NCI-H1930 (cell line): ENCODE results near the gene UGT1A1.

ENCODE experiments used
- DNase-seq, 2 experiments: peaks; one replicate each; lab custom pipeline; 2025; lab: John Stamatoyannopoulos, UW

The UGT1A1 gene

GRCh38 chr2:233798335-233799086 is 38.4 kb downstream of the UGT1A1 start:
- DNase-seq, result no peak

DNA sequence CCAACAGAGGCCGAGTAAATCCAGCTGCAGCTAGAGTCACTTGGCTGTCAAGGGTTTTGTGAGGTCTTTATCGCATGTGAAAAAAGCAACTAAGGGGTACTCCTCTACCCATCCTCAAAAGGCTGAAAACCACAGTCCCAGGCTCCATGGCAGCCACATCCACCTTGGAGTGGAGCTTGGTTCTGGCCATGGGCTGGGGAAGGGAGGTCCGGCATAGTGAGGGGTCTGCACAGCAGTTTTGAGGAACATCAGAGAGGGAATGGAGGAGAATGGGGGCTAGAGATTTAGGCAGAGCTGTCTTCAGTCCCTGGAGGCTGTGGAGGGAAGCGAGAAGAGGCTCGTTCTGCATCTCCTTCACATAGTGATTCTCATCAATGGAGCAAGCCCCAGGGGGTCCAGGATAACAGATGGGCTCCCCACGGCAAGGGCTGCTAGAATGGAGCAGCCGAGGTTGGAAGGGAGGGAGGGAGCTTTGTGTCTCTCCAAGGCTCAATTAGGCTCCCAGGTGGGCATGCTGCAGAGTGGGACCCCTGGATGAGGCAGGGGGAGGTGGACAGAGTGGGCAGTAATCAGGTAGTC is 39.1 kb downstream of the UGT1A1 start:
- DNase-seq, result no peak

GRCh38 chr2:233799716-233800115 is 39.6 kb downstream of the UGT1A1 start:
- no peak for DNase-seq

DNA sequence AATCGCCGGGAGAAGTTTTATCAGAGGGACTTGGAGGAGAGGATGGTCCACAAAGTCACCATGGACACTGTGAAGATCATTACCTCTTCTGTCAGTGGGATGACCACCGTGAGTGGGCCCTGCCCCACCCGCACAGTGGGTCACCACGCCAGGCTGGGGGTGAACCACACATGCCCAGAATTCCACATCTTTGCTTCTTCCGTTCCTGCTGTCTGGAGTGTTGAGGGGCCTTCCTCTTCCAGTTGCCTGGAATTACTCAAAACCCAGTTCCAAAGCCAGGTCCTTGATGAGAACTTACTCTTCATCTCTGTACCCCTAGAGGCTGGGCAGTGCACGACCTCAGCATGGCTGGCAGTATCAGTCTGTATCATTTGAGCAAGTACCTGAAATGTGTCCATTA is 40.1 kb downstream of the UGT1A1 start:
- no peak for DNase-seq

- DNase-seq, result no peak
Observed at GRCh38 chr2:233801357-233802131, 41.5 kb downstream of the UGT1A1 start.

- DNase-seq, result no peak
Observed at GRCh38 chr2:233802132-233802815, 42.2 kb downstream of the UGT1A1 start.

DNA sequence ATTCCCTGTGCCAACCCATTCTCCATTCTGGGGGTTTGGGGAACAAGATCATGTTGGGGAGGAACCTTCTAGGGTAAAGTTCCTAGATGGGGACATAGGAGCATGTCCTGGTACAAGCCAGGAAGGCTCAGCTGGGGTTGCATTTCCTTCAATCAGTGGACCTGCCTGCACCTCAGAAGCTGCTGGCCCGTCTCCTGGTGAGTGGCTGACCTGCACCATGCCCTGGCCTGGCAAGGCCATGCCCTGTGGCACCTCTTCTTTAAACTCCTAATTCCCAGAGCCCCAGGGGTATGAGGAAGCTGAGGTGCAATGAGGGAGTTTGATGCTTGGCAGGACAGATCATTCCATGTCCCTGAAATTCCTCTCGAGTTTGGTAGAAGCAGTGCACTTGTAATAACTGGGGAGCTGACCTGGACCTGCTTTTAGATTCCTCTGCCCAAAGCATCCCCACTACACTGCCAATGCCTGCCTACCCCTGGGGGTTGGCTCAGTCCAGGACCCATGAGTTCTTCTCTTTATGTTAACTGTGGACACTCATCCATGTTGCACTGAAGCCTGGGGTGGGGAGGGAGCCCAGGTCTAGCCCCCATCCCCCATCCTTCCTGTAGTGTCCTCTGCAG is 43.3 kb downstream of the UGT1A1 start:
- no peak for DNase-seq

DNA sequence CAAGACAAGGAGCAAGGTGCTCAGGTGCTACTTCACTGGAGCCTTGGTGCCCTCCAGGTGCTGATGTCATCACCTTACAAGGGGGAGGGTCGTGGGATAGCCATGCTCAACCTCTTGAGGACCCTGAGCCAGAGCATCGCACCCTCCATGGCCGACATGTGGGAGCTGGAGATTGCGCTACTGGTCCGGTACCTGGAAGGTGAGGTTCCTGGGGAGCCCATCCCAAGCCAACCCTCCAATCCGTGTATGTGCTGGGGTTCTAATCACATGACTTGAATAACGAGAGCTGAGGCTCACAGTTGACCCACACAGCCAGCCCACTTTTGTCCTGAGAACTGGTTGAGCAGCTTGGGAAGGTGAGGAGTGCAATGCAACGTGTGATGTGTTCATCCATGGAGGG is 43.9 kb downstream of the UGT1A1 start:
- no peak for DNase-seq

DNA sequence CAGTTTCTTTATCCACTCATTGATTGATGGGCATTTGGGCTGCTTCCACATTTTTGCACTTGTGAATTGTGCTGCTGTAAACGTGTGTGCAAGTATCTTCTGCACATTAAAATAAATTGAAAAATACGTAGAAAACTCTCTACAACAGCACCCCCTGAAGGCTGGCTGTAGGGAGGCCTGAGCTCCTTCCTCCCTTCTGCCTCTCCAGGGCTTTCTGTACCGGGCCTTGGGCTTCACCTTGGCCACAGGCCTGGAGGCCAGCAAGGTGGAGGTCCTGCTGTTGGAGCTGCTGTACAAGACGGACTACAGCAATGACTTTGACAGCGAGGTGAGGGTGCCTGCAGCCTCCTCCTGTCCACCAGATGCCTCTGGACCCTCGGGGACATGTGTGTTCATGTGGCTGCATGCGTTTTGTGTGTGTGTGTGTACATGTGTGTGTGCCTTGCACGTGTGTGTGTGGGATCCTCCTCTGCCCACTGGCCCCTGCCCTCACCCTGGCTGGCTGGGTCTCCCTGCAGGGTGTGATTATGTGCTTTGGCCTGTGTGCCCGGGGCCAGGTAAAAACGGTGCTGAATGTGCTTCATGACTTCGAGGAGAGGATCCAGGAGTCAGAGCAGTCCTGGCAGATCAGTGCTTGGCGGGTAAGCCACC is 47.3 kb downstream of the UGT1A1 start:
- DNase-seq, result no peak

DNA sequence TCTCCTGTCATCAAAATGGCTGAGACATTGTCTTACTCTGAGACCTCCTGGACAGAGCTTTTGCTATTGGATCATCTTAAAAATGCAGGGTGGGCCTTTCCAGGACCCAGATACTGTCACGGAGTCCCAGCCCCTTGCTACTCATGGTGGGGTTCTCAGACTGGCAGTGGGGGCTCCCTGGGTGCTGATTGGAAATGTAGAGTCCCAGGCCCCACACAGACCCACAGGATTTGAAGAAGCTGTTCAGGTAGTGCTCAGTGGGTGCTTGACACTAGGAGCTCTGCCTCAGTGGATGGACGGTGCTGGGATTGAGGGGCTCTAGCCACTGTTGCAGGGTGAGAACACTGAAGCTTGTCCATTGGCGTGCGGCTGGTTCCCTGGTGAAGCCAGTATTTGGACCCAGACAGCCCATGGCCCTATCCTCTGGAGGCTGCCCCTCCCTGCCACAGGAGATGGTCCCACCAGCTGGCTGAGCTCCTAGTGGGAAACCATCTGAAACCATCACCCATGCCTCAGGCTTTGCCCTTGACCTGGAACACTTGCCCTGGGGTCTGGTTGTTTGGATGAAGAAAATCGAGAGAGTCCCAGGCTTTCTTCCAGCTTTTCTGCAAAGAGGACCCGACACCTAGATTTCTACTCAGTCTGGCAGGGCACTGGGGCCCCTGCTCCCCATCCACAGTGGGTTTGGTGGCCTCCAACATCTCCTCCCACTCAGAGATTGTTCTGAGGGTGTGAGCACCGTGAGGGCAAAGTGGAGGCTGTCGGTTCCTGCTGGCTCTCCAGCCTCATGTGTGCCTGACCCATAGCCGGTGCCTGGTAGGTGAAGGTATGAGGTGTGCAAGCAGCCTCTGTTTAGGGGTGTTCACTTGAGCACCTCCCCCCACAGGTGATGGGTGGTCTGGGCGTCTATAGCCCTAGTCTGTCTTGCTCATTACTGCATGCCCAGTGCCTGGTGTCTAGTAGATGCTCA is 48.2 kb downstream of the UGT1A1 start:
- DNase-seq, result no peak

GRCh38 chr2:233810385-233810784 is 50.3 kb downstream of the UGT1A1 start:
- no peak for DNase-seq

- DNase-seq, result no peak
Observed at GRCh38 chr2:233811087-233811486, 51.0 kb downstream of the UGT1A1 start.

DNA sequence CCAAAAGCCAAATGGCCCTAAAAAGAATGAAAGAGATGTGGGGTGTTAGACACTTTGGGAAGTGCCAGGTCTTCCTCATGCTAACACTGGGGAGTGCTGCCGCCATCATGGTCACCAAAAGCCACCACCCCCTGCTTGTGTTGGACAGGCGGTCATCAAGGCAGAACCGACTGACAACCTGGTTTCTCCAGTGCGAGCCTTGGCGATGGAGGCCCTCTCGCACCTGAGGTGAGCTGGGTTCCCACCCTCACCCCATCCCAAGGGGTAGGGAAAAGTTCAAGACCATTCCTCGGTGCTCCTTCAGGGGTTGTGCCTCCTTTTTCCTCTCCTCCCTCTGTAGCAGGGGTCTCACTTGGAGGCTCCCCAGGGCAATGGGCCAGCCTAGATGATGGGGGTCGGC is 51.7 kb downstream of the UGT1A1 start:
- no peak for DNase-seq

DNA sequence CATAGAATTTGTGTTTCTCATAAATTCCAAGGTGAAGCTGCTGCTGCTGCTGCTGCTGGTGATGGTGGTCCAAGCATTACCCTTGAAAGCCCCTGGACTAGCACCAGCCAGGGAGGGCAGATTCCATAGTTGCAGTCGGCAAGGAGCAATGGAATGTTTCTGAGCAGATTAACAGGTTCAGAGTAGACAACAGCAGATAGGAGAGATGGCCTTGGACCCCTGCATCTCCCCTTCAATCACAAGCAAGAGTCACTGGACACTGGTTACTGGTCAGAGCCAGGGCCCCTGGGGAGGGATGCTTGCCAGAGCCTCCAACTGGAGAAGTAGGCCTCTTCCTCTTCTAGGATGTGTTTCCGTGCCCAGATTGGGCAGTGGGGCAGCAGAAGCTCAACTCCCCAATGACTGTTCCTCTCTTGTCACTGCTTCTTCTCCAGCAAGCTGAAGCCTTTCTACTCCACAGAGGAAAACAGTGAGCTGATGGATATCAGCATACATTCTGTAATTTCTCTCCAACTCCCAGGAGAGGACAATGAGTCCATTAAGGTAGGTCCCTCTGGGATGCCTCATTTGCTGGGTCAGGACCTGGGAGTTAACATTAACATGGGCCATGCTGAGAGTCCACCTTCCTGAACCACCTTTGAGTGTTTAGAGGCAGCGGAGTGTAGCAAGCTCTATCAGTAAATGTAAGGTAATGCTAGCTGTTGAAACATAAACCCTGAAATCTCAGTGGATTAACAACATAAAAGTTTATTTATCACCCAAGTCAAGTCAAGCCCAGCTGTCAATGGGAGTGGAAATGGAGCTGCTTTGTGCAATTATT is 53.4 kb downstream of the UGT1A1 start:
- DNase-seq, result no peak

DNA sequence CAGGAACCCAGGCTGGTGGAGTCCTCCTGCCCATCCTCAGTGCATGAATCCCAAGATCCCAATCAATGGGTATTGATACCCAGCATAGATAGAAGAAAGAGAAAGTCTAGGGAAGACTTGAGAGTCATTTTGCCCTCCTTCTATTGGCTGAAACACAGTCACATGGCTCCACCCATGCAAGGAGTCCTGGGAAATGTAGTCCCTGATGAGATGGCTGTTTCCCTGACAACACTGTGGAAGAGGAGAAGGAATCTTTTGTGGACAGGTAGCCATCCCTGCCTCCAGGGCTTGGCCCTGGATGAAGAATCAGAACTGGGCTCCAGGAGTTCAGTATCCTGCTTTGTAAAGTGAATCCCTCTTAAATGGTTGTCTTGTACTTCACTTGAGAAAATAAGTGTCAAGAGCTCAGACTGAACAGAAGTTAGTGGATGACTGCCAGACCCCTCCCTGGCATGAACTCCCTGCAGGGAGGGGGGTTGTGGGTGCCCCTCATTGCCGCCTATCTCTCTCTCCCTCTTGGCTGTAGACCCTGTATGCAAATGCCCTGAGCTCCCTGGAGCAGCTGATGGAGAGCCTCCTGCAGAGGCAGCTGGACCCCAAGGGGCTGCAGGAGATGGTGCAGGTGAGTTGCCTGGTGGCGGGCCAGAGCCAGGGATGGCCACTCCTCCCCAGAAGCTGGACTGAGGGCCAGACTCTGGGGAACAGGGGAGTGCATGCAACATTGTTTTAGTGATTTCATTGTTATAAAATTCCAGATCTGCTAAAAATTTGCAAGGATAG is 54.2 kb downstream of the UGT1A1 start:
- no peak for DNase-seq

DNA sequence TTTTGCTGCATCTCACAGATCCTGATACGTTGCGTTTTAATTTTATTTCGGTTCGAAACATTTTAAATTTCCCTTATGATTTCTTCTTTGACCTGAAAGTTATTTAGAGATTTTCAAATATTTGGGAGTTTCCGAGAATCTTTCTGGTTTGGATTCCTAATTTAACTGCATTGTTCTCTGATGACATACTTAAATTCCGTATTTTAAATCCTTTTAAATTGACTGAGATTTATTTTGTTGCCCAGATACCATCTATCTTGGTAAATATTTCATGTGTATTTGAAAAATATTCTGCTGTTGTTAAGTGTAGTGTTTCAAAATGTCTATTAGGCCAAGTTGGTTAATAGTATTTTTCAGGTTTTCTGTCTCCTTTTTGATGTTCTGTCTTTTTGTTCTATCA is 55.8 kb downstream of the UGT1A1 start:
- DNase-seq, result no peak

GRCh38 chr2:233816334-233816733 is 56.3 kb downstream of the UGT1A1 start:
- DNase-seq, result no peak

DNA sequence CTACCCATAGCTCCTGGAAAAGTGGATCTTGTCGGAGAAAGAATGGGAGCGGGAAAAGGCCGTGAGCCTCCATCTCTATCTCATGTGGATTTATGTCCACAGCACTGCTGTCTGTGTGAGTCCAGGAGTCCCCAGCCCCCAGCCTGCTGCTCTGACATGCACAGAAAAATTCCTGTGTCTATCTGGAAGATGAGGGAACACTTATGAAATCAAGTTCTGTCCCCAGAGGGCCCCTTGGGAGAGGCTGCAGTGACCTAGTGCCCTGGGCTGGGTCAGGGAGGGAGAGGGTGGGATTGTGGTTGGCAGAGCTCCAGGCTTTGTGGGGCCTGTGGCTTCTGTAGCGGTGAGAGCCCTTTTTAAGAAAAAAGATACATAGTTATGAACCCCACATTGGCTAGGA is 56.7 kb downstream of the UGT1A1 start:
- DNase-seq, result no peak
